HG02759 (cell line): Measurements from ENCODE around the gene SLC6A9.
A peak's percentile ranks its signal among the peaks of the same experiment; 100 is the strongest.

Source experiments
- ATAC-seq: cut with Tn5 transposase; IDR thresholded peaks from one replicate; pipeline ENCODE4 v1.9.1; 2021; ENCODE audit warnings: mild to moderate bottlenecking, moderate library complexity; ENCODE audit not compliant: unreplicated experiment

Gene SLC6A9

GRCh38 chr1:44049839-44050238 lies 18.6 kb upstream of the SLC6A9 start:
- no peak for ATAC-seq

- ATAC-seq, result no peak
These were observed 17.4 kb upstream of the SLC6A9 start for GRCh38 chr1:44048532-44049215.

- ATAC-seq, result no peak
These were observed 15.9 kb upstream of the SLC6A9 start for GRCh38 chr1:44047131-44047530.

GRCh38 chr1:44045064-44045463 lies 13.8 kb upstream of the SLC6A9 start:
- no peak for ATAC-seq

GRCh38 chr1:44044071-44044801 lies 13.0 kb upstream of the SLC6A9 start:
- ATAC-seq, result no peak

GRCh38 chr1:44043176-44044070 lies 12.2 kb upstream of the SLC6A9 start:
- ATAC-seq, result no peak

GRCh38 chr1:44040846-44041245 lies 9.6 kb upstream of the SLC6A9 start:
- ATAC-seq, result no peak

- no peak for ATAC-seq
These were observed 9.2 kb upstream of the SLC6A9 start for GRCh38 chr1:44040418-44040817.

GRCh38 chr1:44038876-44039657 lies 7.8 kb upstream of the SLC6A9 start:
- no peak for ATAC-seq

GRCh38 chr1:44037154-44037553 lies 5.9 kb upstream of the SLC6A9 start:
- no peak for ATAC-seq

- ATAC-seq, result no peak
These were observed 5.3 kb upstream of the SLC6A9 start for GRCh38 chr1:44036409-44037139.

GRCh38 chr1:44035726-44036408 lies 4.6 kb upstream of the SLC6A9 start:
- no peak for ATAC-seq

GRCh38 chr1:44034976-44035716 lies 3.9 kb upstream of the SLC6A9 start:
- ATAC-seq, result no peak

- ATAC-seq, result no peak
These were observed 3.2 kb upstream of the SLC6A9 start for GRCh38 chr1:44034423-44034822.

- ATAC-seq, result no peak
These were observed 2.5 kb upstream of the SLC6A9 start for GRCh38 chr1:44033756-44034155.

GRCh38 chr1:44033041-44033575 lies 1.8 kb upstream of the SLC6A9 start:
- no peak for ATAC-seq

- no peak for ATAC-seq
These were observed 1.0 kb upstream of the SLC6A9 start for GRCh38 chr1:44032170-44032790.

- peak; percentile 37 for ATAC-seq
These were observed 534 bp downstream of the SLC6A9 start for GRCh38 chr1:44030605-44031251.
